Spleen (tissue), 7 donors: ENCODE results near the gene PTGES2.
A peak's percentile ranks its signal among the peaks of the same experiment; 100 is the strongest.

Experiments used
- CTCF ChIP-seq, 11 experiments: fragments of 200-600 bp in 7 of 11; fragments of 450-650 bp in 4 of 11; sonication (generic) in 4 of 11; IDR thresholded peaks in 8 of 11; conservative IDR thresholded peaks in 3 of 11; 1 replicate in 7 of 11; 2 replicates in 4 of 11; pipeline versions ENCODE4 v1.4.0 to v1.8.0; 2016 to 2021; ENCODE audit warnings: antibody characterized with exemption in 11 of 11, inconsistent platforms in 4 of 11, mild to moderate bottlenecking in 1 of 11
- POLR2A ChIP-seq, 3 donors: fragments of 450-650 bp; IDR thresholded peaks; one replicate each; pipeline ENCODE4 v1.5.1; 2017; ENCODE audit warnings: antibody characterized with exemption in 3 of 3, mild to moderate bottlenecking in 1 of 3
- POLR2AphosphoS5 ChIP-seq, 3 donors: sonication (generic); formaldehyde crosslinking; IDR thresholded peaks; one replicate each; pipeline ENCODE4 v1.5.1; 2017; ENCODE audit warnings: antibody characterized with exemption in 3 of 3
- donor health status: DM: no; HTN: no; CAD: no; lungs with moderate emphysema.
- donor health status: DM: no; HTN: no; CAD: no.
- donor health status: DM: no; HTN: no; CAD: no.

GRCh38 chr9:128104171-128104618 is 23.3 kb downstream of the PTGES2 start:
- no peak for TF ChIP-seq POLR2A (IDR thresholded peaks at IDR 0.05)
- no peak for TF ChIP-seq CTCF (IDR thresholded peaks at IDR 0.05 in 8 of 11, conservative IDR thresholded peaks at IDR 0.05 in 3 of 11)
- peak; percentile 10 to 67 (median 47) for TF ChIP-seq POLR2AphosphoS5 (IDR thresholded peaks at IDR 0.05)
